WTC11 (cell line): Measurements from ENCODE around the gene DHX9. TPM values are rescaled to one million over a fixed set of nuclear protein-coding genes. Genes with fewer than 3 reads are reported as not detected.

ENCODE experiments used
- ATAC-seq: fragments of 200-7000 bp; cut with Tn5 transposase; 2 replicates; pipeline ENCODE4 v1.10.0; 2021; ENCODE audit warnings: mild to moderate bottlenecking, moderate library complexity
- CTCF ChIA-PET: fragments of 300-600 bp; sonication (Branson Sonifier 250); formaldehyde crosslinking; loops from one replicate; lab custom pipeline; 2021; ENCODE audit warnings: antibody characterized with exemption; lab: Charles Lee
- POLR2A ChIA-PET: fragments of 350-600 bp; sonication (Branson Sonifier 250); formaldehyde crosslinking; loops from one replicate; lab custom pipeline; 2021; ENCODE audit warnings: antibody characterized with exemption; lab: Charles Lee
- DNase-seq: peaks from one replicate; pipeline ENCODE4 v3.0.0; 2021; ENCODE audit warnings: low spot score
- H3K27ac Mint-ChIP-seq: 2 replicates; pipeline ENCODE4 v1.8.0; 2021; ENCODE audit warnings: mixed read lengths
- H3K27me3 Mint-ChIP-seq: 2 replicates; pipeline ENCODE4 v1.8.0; 2021; ENCODE audit warnings: low read depth, mild to moderate bottlenecking, moderate library complexity, mixed read lengths
- H3K36me3 Mint-ChIP-seq: 2 replicates; pipeline ENCODE4 v1.8.0; 2021; ENCODE audit warnings: mixed read lengths
- H3K4me1 Mint-ChIP-seq: 2 replicates; pipeline ENCODE4 v1.8.0; 2022; ENCODE audit warnings: mixed read lengths
- H3K4me3 Mint-ChIP-seq: 2 replicates; pipeline ENCODE4 v1.8.0; 2021; ENCODE audit warnings: mild to moderate bottlenecking, moderate library complexity, mixed read lengths
- H3K9me3 Mint-ChIP-seq: 2 replicates; pipeline ENCODE4 v1.8.0; 2021; ENCODE audit warnings: mixed read lengths
- CBFB ChIP-seq: sonication (generic); formaldehyde crosslinking; IDR thresholded peaks from 2 replicates; pipeline ENCODE4 v1.8.1; 2022; ENCODE audit warnings: mild to moderate bottlenecking, low read depth, missing genetic modification reagents
- ELF4 ChIP-seq: sonication (generic); formaldehyde crosslinking; IDR thresholded peaks from 2 replicates; pipeline ENCODE4 v1.8.1; 2022; ENCODE audit warnings: low read depth, mild to moderate bottlenecking, moderate library complexity, missing genetic modification reagents
- MAX ChIP-seq: sonication (generic); formaldehyde crosslinking; IDR thresholded peaks from 2 replicates; pipeline ENCODE4 v1.8.0; 2022; ENCODE audit warnings: mild to moderate bottlenecking, missing genetic modification reagents
- NFE2L1 ChIP-seq: sonication (generic); formaldehyde crosslinking; IDR thresholded peaks from 2 replicates; pipeline ENCODE4 v1.8.1; 2023; ENCODE audit warnings: missing genetic modification reagents
- NR1H2 ChIP-seq: sonication (generic); formaldehyde crosslinking; IDR thresholded peaks from 2 replicates; pipeline ENCODE4 v1.9.0; 2021; ENCODE audit warnings: mild to moderate bottlenecking, moderate library complexity, missing genetic modification reagents
- NR3C1 ChIP-seq: sonication (generic); formaldehyde crosslinking; conservative IDR thresholded peaks from 2 replicates; pipeline ENCODE4 v1.8.1; 2023; ENCODE audit warnings: low read depth, mild to moderate bottlenecking, missing genetic modification reagents
- SOX15 ChIP-seq: fragments of 250-450 bp; sonication (Bioruptor Pico); IDR thresholded peaks from 2 replicates; pipeline ENCODE4 v1.9.0; 2021; ENCODE audit warnings: mild to moderate bottlenecking
- TEAD4 ChIP-seq: sonication (generic); formaldehyde crosslinking; IDR thresholded peaks from 2 replicates; pipeline ENCODE4 v1.8.0; 2022; ENCODE audit warnings: mild to moderate bottlenecking, missing genetic modification reagents
- ZBTB21 ChIP-seq: sonication (generic); formaldehyde crosslinking; IDR thresholded peaks from 2 replicates; pipeline ENCODE4 v1.8.1; 2023; ENCODE audit warnings: mild to moderate bottlenecking, missing genetic modification reagents, borderline replicate concordance
- ZNF416 ChIP-seq: fragments of 250-450 bp; sonication (Bioruptor Pico); IDR thresholded peaks from 2 replicates; pipeline ENCODE4 v1.9.0; 2021; ENCODE audit warnings: mild to moderate bottlenecking, inconsistent platforms
- ZNF532 ChIP-seq: fragments of 250-450 bp; sonication (Bioruptor Pico); IDR thresholded peaks from 2 replicates; pipeline ENCODE4 v1.9.0; 2021; ENCODE audit warnings: mild to moderate bottlenecking, borderline replicate concordance
- total RNA-seq: library from RNA; stranded (reverse); gene quantifications from 3 replicates; pipeline ENCODE4 v1.2.3, GENCODE V29; 2021
- TF ChIP-seq, protein P1 (sequence below): sonication (generic); formaldehyde crosslinking; IDR thresholded peaks from 2 replicates; pipeline ENCODE4 v1.8.0; 2022; ENCODE audit warnings: missing genetic modification reagents
- TF ChIP-seq, protein P2 (sequence below): fragments of 200-600 bp; IDR thresholded peaks from 2 replicates; pipeline ENCODE4 v1.8.0; 2022; ENCODE audit warnings: antibody characterized with exemption
- TF ChIP-seq, protein P3 (sequence below): sonication (generic); formaldehyde crosslinking; IDR thresholded peaks from 2 replicates; pipeline ENCODE4 v1.8.1; 2023; ENCODE audit warnings: mild to moderate bottlenecking, missing genetic modification reagents, moderate library complexity
- TF ChIP-seq, protein P4 (sequence below): sonication (generic); formaldehyde crosslinking; IDR thresholded peaks from 2 replicates; pipeline ENCODE4 v1.8.0; 2022; ENCODE audit warnings: mild to moderate bottlenecking, missing genetic modification reagents
- TF ChIP-seq, protein P5 (sequence below): sonication (generic); formaldehyde crosslinking; IDR thresholded peaks from 2 replicates; pipeline ENCODE4 v1.8.1; 2023; ENCODE audit warnings: mild to moderate bottlenecking, missing genetic modification reagents, moderate library complexity
- TF ChIP-seq, protein P6 (sequence below): fragments of 250-450 bp; sonication (Bioruptor Pico); IDR thresholded peaks from 2 replicates; pipeline ENCODE4 v1.9.0; 2021; ENCODE audit warnings: mild to moderate bottlenecking

Gene DHX9
- total RNA-seq, 1 experiment from 2014 or later = 280 TPM

DNA sequence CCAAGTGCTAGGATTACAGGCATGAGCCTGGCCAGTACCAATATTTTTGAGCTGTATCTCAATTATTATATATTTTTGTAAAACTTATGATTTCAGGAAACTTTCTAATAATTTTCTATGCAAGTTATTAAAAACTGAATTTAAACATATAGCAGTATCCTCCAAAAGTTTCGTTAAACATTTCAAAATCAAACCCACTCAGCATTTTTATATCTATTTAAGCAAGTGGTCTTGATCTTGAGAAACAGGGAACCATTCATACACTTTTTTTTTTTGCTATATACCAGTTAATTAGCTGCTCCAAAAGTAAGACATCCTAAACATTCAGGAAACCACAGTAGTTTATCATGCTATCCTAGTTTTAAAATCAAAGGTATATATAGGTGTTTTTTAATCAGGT is 91.8 kb downstream of the DHX9 start:
- no peak overlapping the region for H3K4me3 Mint-ChIP-seq
- no peaks in the 10 kb centered on the region for H3K4me1 Mint-ChIP-seq
- H3K36me3 Mint-ChIP-seq = peaks cover 8% of the 10 kb centered on the region

GRCh38 chr1:182935716-182936115 is 96.6 kb downstream of the DHX9 start:
- H3K9me3 Mint-ChIP-seq = peaks cover 25% of the 10 kb centered on the region
- no peak overlapping the region for H3K27ac Mint-ChIP-seq
- DNase-seq = no peak
- no peak for ATAC-seq
- H3K36me3 Mint-ChIP-seq = peaks cover 8% of the 10 kb centered on the region
- TF ChIP-seq, protein P1, sequence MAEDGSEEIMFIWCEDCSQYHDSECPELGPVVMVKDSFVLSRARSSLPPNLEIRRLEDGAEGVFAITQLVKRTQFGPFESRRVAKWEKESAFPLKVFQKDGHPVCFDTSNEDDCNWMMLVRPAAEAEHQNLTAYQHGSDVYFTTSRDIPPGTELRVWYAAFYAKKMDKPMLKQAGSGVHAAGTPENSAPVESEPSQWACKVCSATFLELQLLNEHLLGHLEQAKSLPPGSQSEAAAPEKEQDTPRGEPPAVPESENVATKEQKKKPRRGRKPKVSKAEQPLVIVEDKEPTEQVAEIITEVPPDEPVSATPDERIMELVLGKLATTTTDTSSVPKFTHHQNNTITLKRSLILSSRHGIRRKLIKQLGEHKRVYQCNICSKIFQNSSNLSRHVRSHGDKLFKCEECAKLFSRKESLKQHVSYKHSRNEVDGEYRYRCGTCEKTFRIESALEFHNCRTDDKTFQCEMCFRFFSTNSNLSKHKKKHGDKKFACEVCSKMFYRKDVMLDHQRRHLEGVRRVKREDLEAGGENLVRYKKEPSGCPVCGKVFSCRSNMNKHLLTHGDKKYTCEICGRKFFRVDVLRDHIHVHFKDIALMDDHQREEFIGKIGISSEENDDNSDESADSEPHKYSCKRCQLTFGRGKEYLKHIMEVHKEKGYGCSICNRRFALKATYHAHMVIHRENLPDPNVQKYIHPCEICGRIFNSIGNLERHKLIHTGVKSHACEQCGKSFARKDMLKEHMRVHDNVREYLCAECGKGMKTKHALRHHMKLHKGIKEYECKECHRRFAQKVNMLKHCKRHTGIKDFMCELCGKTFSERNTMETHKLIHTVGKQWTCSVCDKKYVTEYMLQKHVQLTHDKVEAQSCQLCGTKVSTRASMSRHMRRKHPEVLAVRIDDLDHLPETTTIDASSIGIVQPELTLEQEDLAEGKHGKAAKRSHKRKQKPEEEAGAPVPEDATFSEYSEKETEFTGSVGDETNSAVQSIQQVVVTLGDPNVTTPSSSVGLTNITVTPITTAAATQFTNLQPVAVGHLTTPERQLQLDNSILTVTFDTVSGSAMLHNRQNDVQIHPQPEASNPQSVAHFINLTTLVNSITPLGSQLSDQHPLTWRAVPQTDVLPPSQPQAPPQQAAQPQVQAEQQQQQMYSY = no peak
- TF ChIP-seq, protein P2, sequence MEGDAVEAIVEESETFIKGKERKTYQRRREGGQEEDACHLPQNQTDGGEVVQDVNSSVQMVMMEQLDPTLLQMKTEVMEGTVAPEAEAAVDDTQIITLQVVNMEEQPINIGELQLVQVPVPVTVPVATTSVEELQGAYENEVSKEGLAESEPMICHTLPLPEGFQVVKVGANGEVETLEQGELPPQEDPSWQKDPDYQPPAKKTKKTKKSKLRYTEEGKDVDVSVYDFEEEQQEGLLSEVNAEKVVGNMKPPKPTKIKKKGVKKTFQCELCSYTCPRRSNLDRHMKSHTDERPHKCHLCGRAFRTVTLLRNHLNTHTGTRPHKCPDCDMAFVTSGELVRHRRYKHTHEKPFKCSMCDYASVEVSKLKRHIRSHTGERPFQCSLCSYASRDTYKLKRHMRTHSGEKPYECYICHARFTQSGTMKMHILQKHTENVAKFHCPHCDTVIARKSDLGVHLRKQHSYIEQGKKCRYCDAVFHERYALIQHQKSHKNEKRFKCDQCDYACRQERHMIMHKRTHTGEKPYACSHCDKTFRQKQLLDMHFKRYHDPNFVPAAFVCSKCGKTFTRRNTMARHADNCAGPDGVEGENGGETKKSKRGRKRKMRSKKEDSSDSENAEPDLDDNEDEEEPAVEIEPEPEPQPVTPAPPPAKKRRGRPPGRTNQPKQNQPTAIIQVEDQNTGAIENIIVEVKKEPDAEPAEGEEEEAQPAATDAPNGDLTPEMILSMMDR = no peak
- TF ChIP-seq, protein P3, sequence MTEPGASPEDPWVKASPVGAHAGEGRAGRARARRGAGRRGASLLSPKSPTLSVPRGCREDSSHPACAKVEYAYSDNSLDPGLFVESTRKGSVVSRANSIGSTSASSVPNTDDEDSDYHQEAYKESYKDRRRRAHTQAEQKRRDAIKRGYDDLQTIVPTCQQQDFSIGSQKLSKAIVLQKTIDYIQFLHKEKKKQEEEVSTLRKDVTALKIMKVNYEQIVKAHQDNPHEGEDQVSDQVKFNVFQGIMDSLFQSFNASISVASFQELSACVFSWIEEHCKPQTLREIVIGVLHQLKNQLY (CRISPR knock-in tag) = no peak
- no peak for TF ChIP-seq CBFB (CRISPR knock-in tag)
- no peak for TF ChIP-seq ZNF416 (CRISPR knock-in tag)
- no peak for TF ChIP-seq TEAD4 (CRISPR knock-in tag)
- TF ChIP-seq, protein P4, sequence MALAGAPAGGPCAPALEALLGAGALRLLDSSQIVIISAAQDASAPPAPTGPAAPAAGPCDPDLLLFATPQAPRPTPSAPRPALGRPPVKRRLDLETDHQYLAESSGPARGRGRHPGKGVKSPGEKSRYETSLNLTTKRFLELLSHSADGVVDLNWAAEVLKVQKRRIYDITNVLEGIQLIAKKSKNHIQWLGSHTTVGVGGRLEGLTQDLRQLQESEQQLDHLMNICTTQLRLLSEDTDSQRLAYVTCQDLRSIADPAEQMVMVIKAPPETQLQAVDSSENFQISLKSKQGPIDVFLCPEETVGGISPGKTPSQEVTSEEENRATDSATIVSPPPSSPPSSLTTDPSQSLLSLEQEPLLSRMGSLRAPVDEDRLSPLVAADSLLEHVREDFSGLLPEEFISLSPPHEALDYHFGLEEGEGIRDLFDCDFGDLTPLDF (CRISPR knock-in tag) = no peak
- TF ChIP-seq ZBTB21 = no peak
- TF ChIP-seq, all 79 proteins: peak for 0
- H3K27me3 Mint-ChIP-seq = no peaks in the 10 kb centered on the region
- POLR2A ChIA-PET = no interaction called here
- CTCF ChIA-PET = no interaction called here
- H3K4me1 Mint-ChIP-seq = no peaks in the 10 kb centered on the region
- no peak overlapping the region for H3K4me3 Mint-ChIP-seq

More for the DNA sequence above, 91.8 kb downstream of the DHX9 start:
- Mint-ChIP-seq H3K27me3 (no peaks in the 10 kb centered on the region; the same call in 1 of the 2 replicates), H3K9me3 (peaks cover 21% of the 10 kb centered on the region), H3K27ac (no peak overlapping the region)
- no peak for DNase-seq
- no peak for ATAC-seq
- no peak for TF ChIP-seq ELF4 (CRISPR knock-in tag)
- TF ChIP-seq, protein P5, sequence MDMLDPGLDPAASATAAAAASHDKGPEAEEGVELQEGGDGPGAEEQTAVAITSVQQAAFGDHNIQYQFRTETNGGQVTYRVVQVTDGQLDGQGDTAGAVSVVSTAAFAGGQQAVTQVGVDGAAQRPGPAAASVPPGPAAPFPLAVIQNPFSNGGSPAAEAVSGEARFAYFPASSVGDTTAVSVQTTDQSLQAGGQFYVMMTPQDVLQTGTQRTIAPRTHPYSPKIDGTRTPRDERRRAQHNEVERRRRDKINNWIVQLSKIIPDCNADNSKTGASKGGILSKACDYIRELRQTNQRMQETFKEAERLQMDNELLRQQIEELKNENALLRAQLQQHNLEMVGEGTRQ (CRISPR knock-in tag) = no peak
- no peak for TF ChIP-seq SOX15 (CRISPR knock-in tag)
- TF ChIP-seq ZNF532 (CRISPR knock-in tag) = no peak
- TF ChIP-seq NFE2L1 = no peak
- TF ChIP-seq TEAD4 (CRISPR knock-in tag) = no peak
- no peak for TF ChIP-seq NR3C1
- TF ChIP-seq, protein P6, sequence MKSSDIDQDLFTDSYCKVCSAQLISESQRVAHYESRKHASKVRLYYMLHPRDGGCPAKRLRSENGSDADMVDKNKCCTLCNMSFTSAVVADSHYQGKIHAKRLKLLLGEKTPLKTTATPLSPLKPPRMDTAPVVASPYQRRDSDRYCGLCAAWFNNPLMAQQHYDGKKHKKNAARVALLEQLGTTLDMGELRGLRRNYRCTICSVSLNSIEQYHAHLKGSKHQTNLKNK (CRISPR knock-in tag) = no peak
- TF ChIP-seq MAX (CRISPR knock-in tag) = no peak
- no peak for TF ChIP-seq NR1H2 (CRISPR knock-in tag)
- CTCF ChIA-PET = interaction anchor here (0.6 kb wide), 1 partner anchor 30 kb away, joined by 4 read pairs; no protein-coding TSS in a partner anchor
- POLR2A ChIA-PET = no interaction called here
